HG03103 (cell line): ENCODE measurements around the gene TLR1.

Source experiments
- ATAC-seq: cut with Tn5 transposase; IDR thresholded peaks from one replicate; pipeline ENCODE4 v1.9.1; 2021; ENCODE audit warnings: low read depth; ENCODE audit not compliant: unreplicated experiment

Gene TLR1

GRCh38 chr4:38749336-38749735, 55.3 kb downstream of the TLR1 start:
- no peak for ATAC-seq

- no peak for ATAC-seq
These were observed 57.0 kb downstream of the TLR1 start for GRCh38 chr4:38747629-38748028.
